ENCODE data around the gene GLIS1. TPM values are rescaled to one million over a fixed set of nuclear protein-coding genes. Genes with fewer than 3 reads are reported as not detected.

The GLIS1 gene
- polyA plus RNA-seq, 1 donor (not counting 4 experiments of a cell fraction or from before 2014, with no cell fraction given) = not detected

DNA sequence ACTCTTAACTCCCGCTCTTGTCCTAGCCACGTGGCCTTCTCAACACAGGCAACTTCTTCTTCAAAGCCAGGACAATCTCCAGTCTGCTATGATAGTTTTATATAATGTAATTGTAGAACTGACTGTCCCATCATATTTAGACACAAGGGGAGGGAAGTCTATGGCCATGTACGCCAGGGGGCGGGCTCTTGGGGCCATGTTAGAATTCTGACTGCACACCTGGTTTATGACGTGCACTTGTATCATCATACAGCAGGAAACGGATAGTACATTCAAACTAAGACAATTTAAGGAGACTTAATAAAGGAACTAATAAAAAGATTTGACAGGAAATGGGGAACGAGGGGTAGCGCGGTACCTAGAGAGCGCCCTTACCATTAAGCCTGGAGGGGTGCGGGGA lies 258.3 kb downstream of the GLIS1 start:
- Histone ChIP-seq H3K36me3 (ENCODE audit: control insufficient read depth in 2 of 2, extremely low read depth in 1 of 2, insufficient read depth in 2 of 2, low read length in 2 of 2) (no peaks in the 10 kb centered on the region), H3K4me1 (ENCODE audit: control insufficient read depth, extremely low read depth, insufficient read depth, low read length) (no peaks in the 10 kb centered on the region), H3K79me2 (ENCODE audit: control insufficient read depth, insufficient read depth, low read length) (no peaks in the 10 kb centered on the region), H4K20me1 (ENCODE audit: control insufficient read depth, extremely low read depth, insufficient read depth, low read length) (no peaks in the 10 kb centered on the region), H3K9me1 (ENCODE audit: control insufficient read depth, extremely low read depth, insufficient read depth, low read length) (no peaks in the 10 kb centered on the region), H3K27me3 (ENCODE audit: control insufficient read depth, extremely low read depth, insufficient read depth, low read length) (peaks cover 19% of the 10 kb centered on the region), H3K27ac (ENCODE audit: control insufficient read depth, insufficient read depth, low read length) (no peak overlapping the region), H2AFZ (ENCODE audit: control insufficient read depth, low read length) (no peak overlapping the region), H3K4me2 (ENCODE audit: control insufficient read depth, extremely low read depth, insufficient read depth, low read depth, low read length) (no peak overlapping the region), H3K9me3 (ENCODE audit: control insufficient read depth, low read depth, low read length) (no peaks in the 10 kb centered on the region), H3K4me3 (ENCODE audit: control insufficient read depth in 2 of 3, extremely low read depth in 1 of 3, insufficient read depth in 2 of 3, low read depth in 1 of 3, low read length in 3 of 3) (no peak overlapping the region), H3K9ac (ENCODE audit: control insufficient read depth, extremely low read depth, insufficient read depth, low read length) (no peak overlapping the region)
- dilution Hi-C loops (cut with MboI; ENCODE audit: extremely low pct_ligation_motif_present, low sequenced_read_pairs) = loop anchor here (25.0 kb wide), 1 partner anchor 282 kb away; no protein-coding TSS in a partner anchor
- FAIRE-seq = no peak
- no peak for DNase-seq (ENCODE audit: low read depth, low spot score)
- no peak for TF ChIP-seq CTCF (optimal IDR thresholded peaks at IDR 0.05 in 1 of 3, IDR thresholded peaks at IDR 0.05 in 1 of 3, conservative IDR thresholded peaks at IDR 0.05 in 1 of 3; ENCODE audit: extremely low read depth in 1 of 3, insufficient read depth in 2 of 3, low read length in 3 of 3)
- TF ChIP-seq EZH2 (IDR thresholded peaks at IDR 0.05; ENCODE audit: low read length) = no peak

DNA sequence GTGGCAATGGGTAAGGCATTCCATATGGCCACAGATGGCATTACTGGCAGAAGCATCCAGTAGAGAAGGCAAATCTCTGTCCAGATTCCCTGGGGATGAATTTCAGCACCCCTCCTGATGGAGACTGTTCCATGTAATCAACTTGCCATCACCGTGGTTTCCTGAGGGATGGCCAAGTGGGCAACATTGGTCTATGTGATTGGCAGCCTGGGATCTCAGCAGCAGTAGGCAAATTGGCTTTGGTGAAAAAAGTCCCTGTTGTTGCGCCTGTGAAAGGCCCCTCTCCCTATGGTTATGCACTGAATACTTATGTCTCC lies 260.5 kb downstream of the GLIS1 start:
- no peaks in the 10 kb centered on the region for H3K79me2 ChIP-seq (ENCODE audit: control insufficient read depth, insufficient read depth, low read length)
- no peak overlapping the region for H3K27ac ChIP-seq (ENCODE audit: control insufficient read depth, insufficient read depth, low read length)
- no peaks in the 10 kb centered on the region for H3K9me3 ChIP-seq (ENCODE audit: control insufficient read depth, low read depth, low read length)
- H2AFZ ChIP-seq (ENCODE audit: control insufficient read depth, low read length) = no peak overlapping the region
- DNase-seq (ENCODE audit: low read depth, low spot score) (no peak), FAIRE-seq (no peak)
- no peaks in the 10 kb centered on the region for H4K20me1 ChIP-seq (ENCODE audit: control insufficient read depth, extremely low read depth, insufficient read depth, low read length)
- no peaks in the 10 kb centered on the region for H3K9me1 ChIP-seq (ENCODE audit: control insufficient read depth, extremely low read depth, insufficient read depth, low read length)
- peaks cover 26% of the 10 kb centered on the region for H3K27me3 ChIP-seq (ENCODE audit: control insufficient read depth, extremely low read depth, insufficient read depth, low read length)
- no peak overlapping the region for H3K9ac ChIP-seq (ENCODE audit: control insufficient read depth, extremely low read depth, insufficient read depth, low read length)
- H3K4me1 ChIP-seq (ENCODE audit: control insufficient read depth, extremely low read depth, insufficient read depth, low read length) = no peaks in the 10 kb centered on the region
- no peak overlapping the region for H3K4me3 ChIP-seq (ENCODE audit: control insufficient read depth in 2 of 3, extremely low read depth in 1 of 3, insufficient read depth in 2 of 3, low read depth in 1 of 3, low read length in 3 of 3)
- dilution Hi-C loops (cut with MboI; ENCODE audit: extremely low pct_ligation_motif_present, low sequenced_read_pairs) = loop anchor here (25.0 kb wide), 1 partner anchor 284 kb away; no protein-coding TSS in a partner anchor
- no peak overlapping the region for H3K4me2 ChIP-seq (ENCODE audit: control insufficient read depth, extremely low read depth, insufficient read depth, low read depth, low read length)
- no peaks in the 10 kb centered on the region for H3K36me3 ChIP-seq (ENCODE audit: control insufficient read depth in 2 of 2, extremely low read depth in 1 of 2, insufficient read depth in 2 of 2, low read length in 2 of 2)
- TF ChIP-seq EZH2 (IDR thresholded peaks at IDR 0.05; ENCODE audit: low read length) (no peak), CTCF (optimal IDR thresholded peaks at IDR 0.05 in 1 of 3, IDR thresholded peaks at IDR 0.05 in 1 of 3, conservative IDR thresholded peaks at IDR 0.05 in 1 of 3; ENCODE audit: extremely low read depth in 1 of 3, insufficient read depth in 2 of 3, low read length in 3 of 3) (no peak)

Measured in keratinocyte (primary cell).